GM12892 (cell line): Measurements from ENCODE around the gene ART3.

ENCODE experiments used
- POLR2A ChIP-seq: IDR thresholded peaks from 2 replicates; pipeline ENCODE4 v1.6.1; 2011; ENCODE audit warnings: low read depth, low read length, control low read depth
- TAF1 ChIP-seq: IDR thresholded peaks from 2 replicates; pipeline ENCODE4 v1.6.1; 2011; ENCODE audit warnings: low read depth, mild to moderate bottlenecking, control low read depth, low read length, borderline replicate concordance

GRCh38 chr4:76090241-76090691, 15.8 kb downstream of the ART3 start:
- TF ChIP-seq POLR2A (no peak), TAF1 (no peak)
